T-cell (primary cell): ENCODE data around the gene PRADC1. TPM values are rescaled to one million over a fixed set of nuclear protein-coding genes. Genes with fewer than 3 reads are reported as not detected.
"Not testable (repeated sequence)": the region's sequence is repeated elsewhere in the genome, so short reads cannot be mapped to it uniquely, and the experiment has no call there.

ENCODE experiments used
- ATAC-seq, 4 experiments: fragments of 200-7000 bp in 3 of 4; fragments of 150-1000 bp in 1 of 4; cut with Tn5 transposase; replicated peaks in 1 of 4; 1 replicate in 3 of 4; 2 replicates in 1 of 4; pipeline ENCODE4 v1.10.0; 2021; ENCODE audit warnings: moderate library complexity in 3 of 4, mild to moderate bottlenecking in 2 of 4, moderate number of reproducible peaks in 1 of 4
- CTCF ChIA-PET, 2 donors: fragments of 300-600 bp; sonication (Branson Sonifier 250); formaldehyde crosslinking; loops; one replicate each; lab custom pipeline; 2022; ENCODE audit warnings: antibody characterized with exemption in 2 of 2; lab: Charles Lee
- POLR2A ChIA-PET, 2 donors: fragments of 300-600 bp; sonication (Branson Sonifier 250); formaldehyde crosslinking; loops; one replicate each; lab custom pipeline; 2022; ENCODE audit warnings: antibody characterized with exemption in 2 of 2; lab: Charles Lee
- DNase-seq, 35 experiments: peaks; one replicate each; pipeline versions ENCODE4 v3.0.0 to v3.0.0-alpha.2; 2013 to 2023
- H3K27ac ChIP-seq: one replicate; pipeline ENCODE4 v1.5.1; 2013; ENCODE audit warnings: low read length
- H3K27me3 ChIP-seq, 2 experiments: replicated peaks in 1 of 2; 1 replicate in 1 of 2; 2 replicates in 1 of 2; pipeline versions ENCODE4 v1.6.1 to v1.7.0; 2013; ENCODE audit warnings: low read length in 1 of 2, mixed read lengths in 1 of 2; ENCODE audit not compliant: control insufficient read depth in 2 of 2, insufficient read depth in 2 of 2; ENCODE audit errors: extremely low read depth in 1 of 2
- H3K36me3 ChIP-seq, 2 donors: 1 replicate in 1 of 2; 2 replicates in 1 of 2; pipeline versions ENCODE4 v1.6.1 to v1.7.0; 2013; ENCODE audit warnings: low read length in 1 of 2; ENCODE audit not compliant: control insufficient read depth in 2 of 2, insufficient read depth in 1 of 2; ENCODE audit errors: extremely low read depth in 1 of 2
- H3K4me1 ChIP-seq, 2 experiments: 1 replicate in 1 of 2; 2 replicates in 1 of 2; pipeline versions ENCODE4 v1.6.1 to v1.7.0; 2013; ENCODE audit warnings: low read length in 2 of 2, mixed read lengths in 1 of 2; ENCODE audit not compliant: insufficient read depth in 2 of 2, control insufficient read depth in 1 of 2; ENCODE audit errors: extremely low read depth in 1 of 2
- H3K4me3 ChIP-seq, 2 donors: 1 replicate in 1 of 2; 2 replicates in 1 of 2; pipeline versions ENCODE4 v1.5.1 to v1.7.0; 2013; ENCODE audit warnings: mild to moderate bottlenecking in 2 of 2, low read length in 1 of 2, moderate library complexity in 1 of 2; ENCODE audit not compliant: control insufficient read depth in 1 of 2; ENCODE audit errors: extremely low read depth in 1 of 2
- H3K9me3 ChIP-seq: 2 replicates; pipeline ENCODE4 v1.7.0; 2013
- H3K27ac Mint-ChIP-seq, 2 donors: one replicate each; pipeline ENCODE4 v1.8.0; 2020 to 2021; ENCODE audit warnings: mild to moderate bottlenecking in 2 of 2, mixed read lengths in 2 of 2
- H3K27me3 Mint-ChIP-seq, 2 donors: one replicate each; pipeline ENCODE4 v1.8.0; 2021 to 2022; ENCODE audit warnings: mixed read lengths in 2 of 2
- H3K36me3 Mint-ChIP-seq: one replicate; pipeline ENCODE4 v1.8.0; 2021; ENCODE audit warnings: mixed read lengths
- H3K4me1 Mint-ChIP-seq, 3 donors: one replicate each; pipeline ENCODE4 v1.8.0; 2020 to 2022; ENCODE audit warnings: mixed read lengths in 3 of 3, mild to moderate bottlenecking in 1 of 3
- H3K4me3 Mint-ChIP-seq, 3 donors: one replicate each; pipeline ENCODE4 v1.8.0; 2020 to 2022; ENCODE audit warnings: mild to moderate bottlenecking in 3 of 3, mixed read lengths in 3 of 3, moderate library complexity in 3 of 3
- H3K9me3 Mint-ChIP-seq, 3 donors: one replicate each; pipeline ENCODE4 v1.8.0; 2020 to 2022; ENCODE audit warnings: mixed read lengths in 3 of 3
- WGBS: methylation state at CpG from one replicate; pipeline ENCODE4 v1.1.5; 2013; ENCODE audit warnings: missing lambda C conversion rate; ENCODE audit not compliant: insufficient coverage; 5-methylcytosine and 5-hydroxymethylcytosine counted together
- total RNA-seq, 35 experiments: library from RNA in 6 of 35; stranded (reverse) in 6 of 35; fragments of 120-200 nt in 1 of 35; gene quantifications; one replicate each; pipeline versions ENCODE4 v1.2.1 to v1.2.4 and lab custom pipeline; 2013 to 2026

Gene PRADC1
- total RNA-seq, 5 donors from 2014 or later (not counting 1 experiment from before 2014, with no cell fraction given): 6.1 to 9.9 (median 6.4) TPM

- peaks cover 3 to 9% of the 10 kb centered on the region in 2 experiments for H3K4me1 ChIP-seq
- H3K27ac Mint-ChIP-seq: no peak overlapping the region
- no peaks in the 10 kb centered on the region for H3K27me3 ChIP-seq
- 94% methylated on average over 3 of the region's 4 CpGs for WGBS
- no peak overlapping the region for H3K27ac ChIP-seq
- H3K27me3 Mint-ChIP-seq: no peaks in the 10 kb centered on the region
- POLR2A ChIA-PET: no interaction called here
- ATAC-seq: no peak
- no peak overlapping the region for H3K4me3 ChIP-seq
- peaks cover 8% of the 10 kb centered on the region for H3K36me3 Mint-ChIP-seq
- H3K4me1 Mint-ChIP-seq: peaks cover 15 to 24% (median 20%) of the 10 kb centered on the region in 3 donors
- CTCF ChIA-PET: interaction anchor here in 1 of 2 donors (0.5 kb wide), 1 partner anchor 397 kb away, joined by 3 read pairs; no protein-coding TSS in a partner anchor
- DNase-seq: no peak
- peaks cover 10 to 15% of the 10 kb centered on the region in 2 donors for H3K36me3 ChIP-seq
- no peaks in the 10 kb centered on the region for H3K9me3 Mint-ChIP-seq
- H3K9me3 ChIP-seq: no peaks in the 10 kb centered on the region
- H3K4me3 Mint-ChIP-seq: no peak overlapping the region
Observed at GRCh38 chr2:73264783-73265182, 31.7 kb upstream of the PRADC1 start.

- Histone ChIP-seq H3K9me3 (no peaks in the 10 kb centered on the region), H3K36me3 (peaks cover 12 to 16% of the 10 kb centered on the region in 2 donors), H3K27me3 (no peaks in the 10 kb centered on the region), H3K27ac (no peak overlapping the region), H3K4me1 (peaks cover 3 to 7% of the 10 kb centered on the region in 2 experiments), H3K4me3 (no peak overlapping the region)
- Mint-ChIP-seq H3K27me3 (no peaks in the 10 kb centered on the region), H3K4me3 (no peak overlapping the region), H3K4me1 (peaks cover 13 to 22% (median 18%) of the 10 kb centered on the region in 3 donors), H3K36me3 (peaks cover 12% of the 10 kb centered on the region), H3K9me3 (no peaks in the 10 kb centered on the region), H3K27ac (no peak overlapping the region)
- ATAC-seq (no peak), DNase-seq (no peak)
- ChIA-PET CTCF (no interaction called here), POLR2A (no interaction called here)
- 95% methylated on average over 12 of the region's 15 CpGs for WGBS
Observed at GRCh38 chr2:73264332-73264606, 31.2 kb upstream of the PRADC1 start.

GRCh38 chr2:73263540-73264331 is 30.7 kb upstream of the PRADC1 start:
- no peaks in the 10 kb centered on the region for H3K27me3 Mint-ChIP-seq
- Histone ChIP-seq H3K4me1 (peaks cover 3 to 5% of the 10 kb centered on the region in 2 experiments), H3K36me3 (peaks cover 14 to 20% of the 10 kb centered on the region in 2 donors), H3K9me3 (no peaks in the 10 kb centered on the region), H3K27ac (no peak overlapping the region), H3K4me3 (no peak overlapping the region), H3K27me3 (no peaks in the 10 kb centered on the region)
- POLR2A ChIA-PET: no interaction called here
- CTCF ChIA-PET: interaction anchor here (0.6 kb wide), 2 partner anchors 26 to 194 kb away, joined by 3 read pairs; no protein-coding TSS in a partner anchor
- H3K9me3 Mint-ChIP-seq: no peaks in the 10 kb centered on the region
- DNase-seq: no peak
- peaks cover 16 to 21% (median 18%) of the 10 kb centered on the region in 3 donors for H3K4me1 Mint-ChIP-seq
- ATAC-seq: no peak
- no peak overlapping the region for H3K4me3 Mint-ChIP-seq
- H3K36me3 Mint-ChIP-seq: peaks cover 12% of the 10 kb centered on the region
- H3K27ac Mint-ChIP-seq: no peak overlapping the region
- 96% methylated on average over 8 of the region's 16 CpGs for WGBS

- peaks cover 12% of the 10 kb centered on the region for H3K36me3 Mint-ChIP-seq
- H3K4me3 Mint-ChIP-seq: not testable (repeated sequence)
Observed at GRCh38 chr2:73262691-73263429, 29.8 kb upstream of the PRADC1 start.

GRCh38 chr2:73262108-73262651 is 29.1 kb upstream of the PRADC1 start:
- WGBS: no CpG with 5 or more reads among the region's 4 CpGs
- Histone ChIP-seq H3K36me3 (peaks cover 14 to 23% of the 10 kb centered on the region in 2 donors), H3K9me3 (no peaks in the 10 kb centered on the region), H3K4me3 (no peak overlapping the region), H3K27me3 (no peaks in the 10 kb centered on the region), H3K27ac (no peak overlapping the region), H3K4me1 (peaks cover 0 to 9% of the 10 kb centered on the region in 2 experiments)
- Mint-ChIP-seq H3K27ac (no peak overlapping the region), H3K4me1 (peaks cover 12 to 15% (median 13%) of the 10 kb centered on the region in 3 donors), H3K9me3 (no peaks in the 10 kb centered on the region), H3K27me3 (no peaks in the 10 kb centered on the region), H3K4me3 (no peak overlapping the region), H3K36me3 (peaks cover 12% of the 10 kb centered on the region)
- ATAC-seq (no peak), DNase-seq (no peak)
- CTCF ChIA-PET: interaction anchor here in 1 of 2 donors (0.7 kb wide), 1 partner anchor 157 kb away, joined by 4 read pairs; no protein-coding TSS in a partner anchor
- POLR2A ChIA-PET: no interaction called here

More at GRCh38 chr2:73262691-73263429, 29.8 kb upstream of the PRADC1 start:
- WGBS: 96% methylated on average over 12 of the region's 18 CpGs
- ATAC-seq, DNase-seq, H3K9me3 Mint-ChIP-seq, H3K4me1 ChIP-seq, H3K27ac Mint-ChIP-seq, H3K4me3 ChIP-seq, H3K9me3 ChIP-seq, H3K27me3 Mint-ChIP-seq, H3K27ac ChIP-seq, H3K27me3 ChIP-seq, POLR2A ChIA-PET: not testable (repeated sequence)
- CTCF ChIA-PET: interaction anchor here (0.6 to 0.7 kb wide), 3 partner anchors 27 to 193 kb away, joined by 3 to 4 read pairs (median 3); no protein-coding TSS in a partner anchor
- H3K4me1 Mint-ChIP-seq: peaks cover 11 to 15% (median 13%) of the 10 kb centered on the region in 3 donors
- H3K36me3 ChIP-seq: peaks cover 14 to 23% of the 10 kb centered on the region in 2 donors

- H3K4me1 ChIP-seq: peaks cover 0 to 9% of the 10 kb centered on the region in 2 experiments
- DNase-seq (no peak), ATAC-seq (no peak)
- CTCF ChIA-PET: no interaction called here
- no peak overlapping the region for H3K27ac ChIP-seq
- H3K9me3 Mint-ChIP-seq: no peaks in the 10 kb centered on the region
- H3K4me1 Mint-ChIP-seq: peaks cover 6 to 14% (median 12%) of the 10 kb centered on the region in 3 donors
- H3K27me3 Mint-ChIP-seq: no peaks in the 10 kb centered on the region
- H3K36me3 ChIP-seq: peaks cover 18 to 23% of the 10 kb centered on the region in 2 donors
- H3K4me3 Mint-ChIP-seq: no peak overlapping the region
- H3K27ac Mint-ChIP-seq: no peak overlapping the region
- WGBS: 91% methylated on average over 8 of the region's 17 CpGs
- POLR2A ChIA-PET: no interaction called here
- no peak overlapping the region for H3K4me3 ChIP-seq
- no peaks in the 10 kb centered on the region for H3K9me3 ChIP-seq
- no peaks in the 10 kb centered on the region for H3K27me3 ChIP-seq
- H3K36me3 Mint-ChIP-seq: peaks cover 12% of the 10 kb centered on the region
Observed at GRCh38 chr2:73260338-73260984, 27.4 kb upstream of the PRADC1 start.
